Endothelial cell of umbilical vein (primary cell): Measurements from ENCODE around the gene LATS2. TPM values are rescaled to one million over a fixed set of nuclear protein-coding genes. Genes with fewer than 3 reads are reported as not detected.
A peak's percentile ranks its signal among the peaks of the same experiment; 100 is the strongest.

Source experiments
- BruUV-seq: library from RNA; stranded (reverse); fragments of 400-500 nt; replicated peaks from 2 replicates; lab custom pipeline; 2021; lab: Mats Ljungman, UMichigan
- CTCF ChIA-PET: fragments of 300-600, 350-600 bp; sonication (Branson Sonifier 250); formaldehyde crosslinking; loops from one replicate; lab custom pipeline; 2021; ENCODE audit warnings: antibody characterized with exemption, inconsistent platforms; lab: Charles Lee
- POLR2A ChIA-PET: fragments of 300-600, 350-600 bp; sonication (Branson Sonifier 250); formaldehyde crosslinking; loops from one replicate; lab custom pipeline; 2021; ENCODE audit warnings: antibody characterized with exemption, inconsistent platforms; lab: Charles Lee
- DNase-seq: peaks from one replicate; pipeline ENCODE4 v3.0.0-alpha.2; 2011; ENCODE audit warnings: low read depth, low spot score
- FAIRE-seq: peaks from 2 replicates; lab custom pipeline; 2011; peaks lifted over from hg19 to GRCh38; lab: Jason Lieb, UNC
- H2AFZ ChIP-seq: 2 replicates; pipeline ENCODE4 v1.6.0; 2012; ENCODE audit warnings: low read depth, low read length, control low read depth, inconsistent platforms
- H3K27ac ChIP-seq: 2 replicates; pipeline ENCODE4 v1.5.1; 2011; ENCODE audit warnings: low read depth, mild to moderate bottlenecking, control low read depth, low read length, moderate library complexity; ENCODE audit not compliant: insufficient read depth
- H3K27me3 ChIP-seq, 2 experiments: 2 replicates each; pipeline versions ENCODE4 v1.6.0 to v1.6.1; 2011; ENCODE audit warnings: low read length in 2 of 2, mixed read lengths in 1 of 2; ENCODE audit not compliant: control insufficient read depth in 2 of 2, insufficient read depth in 2 of 2
- H3K36me3 ChIP-seq, 2 experiments: 2 replicates in 1 of 2; 3 replicates in 1 of 2; pipeline ENCODE4 v1.5.1; 2011; ENCODE audit warnings: low read length in 2 of 2, mild to moderate bottlenecking in 1 of 2, moderate library complexity in 1 of 2; ENCODE audit not compliant: control insufficient read depth in 2 of 2, insufficient read depth in 2 of 2; ENCODE audit errors: extremely low read depth in 1 of 2
- H3K4me1 ChIP-seq: 3 replicates; pipeline ENCODE4 v1.5.1; 2011; ENCODE audit warnings: mild to moderate bottlenecking, low read length; ENCODE audit not compliant: control insufficient read depth, insufficient read depth; ENCODE audit errors: extremely low read depth
- H3K4me2 ChIP-seq: 2 replicates; pipeline ENCODE4 v1.6.1; 2011; ENCODE audit warnings: low read length, control low read depth, mixed read lengths; ENCODE audit not compliant: insufficient read depth
- H3K4me3 ChIP-seq, 3 experiments: fragments of 200-600 bp in 1 of 3; sonication (generic), shearing (Covaris generic) in 1 of 3; replicated peaks in 1 of 3; 2 replicates each; pipeline ENCODE4 v1.5.1; 2011 to 2016; ENCODE audit warnings: control low read depth in 3 of 3, low read length in 3 of 3, mild to moderate bottlenecking in 2 of 3, inconsistent platforms in 1 of 3, low read depth in 1 of 3, moderate library complexity in 1 of 3; ENCODE audit not compliant: insufficient read depth in 1 of 3
- H3K79me2 ChIP-seq: 2 replicates; pipeline ENCODE4 v1.6.0; 2012; ENCODE audit warnings: low read length, inconsistent platforms; ENCODE audit not compliant: control insufficient read depth, insufficient read depth
- H3K9ac ChIP-seq: replicated peaks from 2 replicates; pipeline ENCODE3; 2011; ENCODE audit warnings: low read length, control low read depth; ENCODE audit not compliant: insufficient read depth; ENCODE audit errors: extremely low read depth
- H3K9me1 ChIP-seq: replicated peaks from 3 replicates; pipeline ENCODE4 v1.6.0; 2011; ENCODE audit warnings: mild to moderate bottlenecking, low read length; ENCODE audit not compliant: control insufficient read depth, insufficient read depth; ENCODE audit errors: extremely low read depth
- H3K9me3 ChIP-seq: replicated peaks from 2 replicates; pipeline ENCODE4 v1.5.1; 2012; ENCODE audit warnings: low read length, inconsistent platforms; ENCODE audit not compliant: control insufficient read depth, insufficient read depth
- H4K20me1 ChIP-seq: replicated peaks from 2 replicates; pipeline ENCODE3; 2011; ENCODE audit warnings: mild to moderate bottlenecking, low read length; ENCODE audit not compliant: control insufficient read depth, insufficient read depth; ENCODE audit errors: extremely low read depth
- CTCF ChIP-seq, 2 donors: IDR thresholded peaks; 1 replicate in 1 of 2; 2 replicates in 1 of 2; pipeline ENCODE4 v1.5.1; 2011; ENCODE audit warnings: low read length in 2 of 2, mild to moderate bottlenecking in 2 of 2, moderate library complexity in 2 of 2, control low read depth in 1 of 2, inconsistent platforms in 1 of 2, low read depth in 1 of 2; ENCODE audit not compliant: insufficient read depth in 1 of 2; ENCODE audit errors: extremely low read depth in 1 of 2
- EZH2 ChIP-seq: IDR thresholded peaks from 2 replicates; pipeline ENCODE4 v1.6.1; 2012; ENCODE audit warnings: borderline replicate concordance, low read depth, mild to moderate bottlenecking, moderate library complexity, low read length, inconsistent platforms; ENCODE audit not compliant: severe bottlenecking
- FOS ChIP-seq: IDR thresholded peaks from 2 replicates; pipeline ENCODE4 v1.6.1; 2011; ENCODE audit warnings: mild to moderate bottlenecking, low read length, moderate library complexity, borderline replicate concordance; ENCODE audit not compliant: insufficient read depth
- GATA2 ChIP-seq: IDR thresholded peaks from 2 replicates; pipeline ENCODE4 v1.7.0; 2011; ENCODE audit warnings: low read depth, mild to moderate bottlenecking, moderate library complexity, mixed read lengths, low read length; ENCODE audit not compliant: insufficient read length, insufficient read depth
- JUN ChIP-seq: IDR thresholded peaks from 2 replicates; pipeline ENCODE4 v1.6.1; 2011; ENCODE audit warnings: borderline replicate concordance, low read depth; ENCODE audit not compliant: insufficient read length, insufficient read depth
- MAX ChIP-seq: IDR thresholded peaks from 2 replicates; pipeline ENCODE4 v1.6.1; 2011; ENCODE audit not compliant: insufficient read depth, insufficient read length
- MYC ChIP-seq: IDR thresholded peaks from one replicate; pipeline ENCODE4 v1.6.1; 2011; ENCODE audit warnings: mild to moderate bottlenecking, low read depth, low read length
- POLR2A ChIP-seq: IDR thresholded peaks from 2 replicates; pipeline ENCODE4 v1.6.1; 2012; ENCODE audit warnings: low read depth, mild to moderate bottlenecking, control low read depth, low read length
- POLR2AphosphoS5 ChIP-seq: IDR thresholded peaks from 2 replicates; pipeline ENCODE4 v1.6.1; 2012; ENCODE audit warnings: low read depth, mild to moderate bottlenecking, control low read depth, low read length, moderate library complexity; ENCODE audit not compliant: insufficient read depth
- dilution Hi-C: fragments of 300-500 bp; cut with MboI; formaldehyde crosslinking; loops from one replicate; pipeline ENCODE4 v1.15.0; 2019; ENCODE audit warnings: low sequenced_read_pairs; ENCODE audit not compliant: extremely low pct_ligation_motif_present
- intact Hi-C: fragments of 100-400 bp; cut with micrococcal nuclease; formaldehyde crosslinking; loops from one replicate; pipeline ENCODE4 v1.10.0; 2022
- polyA plus RNA-seq, 4 experiments: library from polyadenylated mRNA; depleted of rRNA in 3 of 4; stranded (reverse) in 3 of 4; unstranded in 1 of 4; fragments of >200 nt; gene quantifications; 2 replicates each; pipeline versions ENCODE4 v1.2.1 to v1.2.3, GENCODE V29; 2011 to 2012; ENCODE audit warnings: missing spikeins in 1 of 4
- total RNA-seq: library from RNA; stranded (reverse); gene quantifications from 2 replicates; pipeline ENCODE4 v1.2.3, GENCODE V29; 2021

Gene LATS2
- total and polyA plus RNA-seq, 2 donors (not counting 3 experiments of a cell fraction or from before 2014, with no cell fraction given) = 33.5 to 67.6 TPM

GRCh38 chr13:20998649-20999415, 62.6 kb downstream of the LATS2 start:
- Histone ChIP-seq H3K9me3 (no peaks in the 10 kb centered on the region), H3K27me3 (no peaks in the 10 kb centered on the region), H3K79me2 (peaks cover 95% of the 10 kb centered on the region), H3K27ac (peak overlapping the region; percentile 46), H2AFZ (no peak overlapping the region), H3K4me2 (no peak overlapping the region), H4K20me1 (peaks cover 5% of the 10 kb centered on the region), H3K9me1 (no peaks in the 10 kb centered on the region), H3K4me1 (peaks cover 16% of the 10 kb centered on the region), H3K36me3 (peaks cover 5 to 6% of the 10 kb centered on the region in 2 experiments), H3K4me3 (no peak overlapping the region), H3K9ac (no peak overlapping the region)
- intact Hi-C loops (loop anchor here (5.0 kb wide), 2 partner anchors 63 to 78 kb away; partner anchors contain the start of gene LATS2), dilution Hi-C loops (no loop called here)
- ChIA-PET POLR2A (no interaction called here), CTCF (interaction anchor here (0.6 kb wide), 1 partner anchor 490 kb away, joined by 3 read pairs; no protein-coding TSS in a partner anchor)
- DNase-seq (no peak), FAIRE-seq (no peak)
- no peak for TF ChIP-seq GATA2
- no peak for TF ChIP-seq MAX
- no peak for TF ChIP-seq POLR2A
- TF ChIP-seq FOS = no peak
- TF ChIP-seq MYC = no peak
- no peak for TF ChIP-seq POLR2AphosphoS5
- no peak for TF ChIP-seq CTCF (IDR thresholded peaks at IDR 0.05; ENCODE audit: extremely low read depth in 1 of 2, insufficient read depth in 1 of 2, low read depth in 1 of 2, low read length in 2 of 2)
- no peak for TF ChIP-seq EZH2
- no peak for TF ChIP-seq JUN
- no TSS peak for BruUV-seq
